Measurements from ENCODE around the gene KCNN3.

DNA sequence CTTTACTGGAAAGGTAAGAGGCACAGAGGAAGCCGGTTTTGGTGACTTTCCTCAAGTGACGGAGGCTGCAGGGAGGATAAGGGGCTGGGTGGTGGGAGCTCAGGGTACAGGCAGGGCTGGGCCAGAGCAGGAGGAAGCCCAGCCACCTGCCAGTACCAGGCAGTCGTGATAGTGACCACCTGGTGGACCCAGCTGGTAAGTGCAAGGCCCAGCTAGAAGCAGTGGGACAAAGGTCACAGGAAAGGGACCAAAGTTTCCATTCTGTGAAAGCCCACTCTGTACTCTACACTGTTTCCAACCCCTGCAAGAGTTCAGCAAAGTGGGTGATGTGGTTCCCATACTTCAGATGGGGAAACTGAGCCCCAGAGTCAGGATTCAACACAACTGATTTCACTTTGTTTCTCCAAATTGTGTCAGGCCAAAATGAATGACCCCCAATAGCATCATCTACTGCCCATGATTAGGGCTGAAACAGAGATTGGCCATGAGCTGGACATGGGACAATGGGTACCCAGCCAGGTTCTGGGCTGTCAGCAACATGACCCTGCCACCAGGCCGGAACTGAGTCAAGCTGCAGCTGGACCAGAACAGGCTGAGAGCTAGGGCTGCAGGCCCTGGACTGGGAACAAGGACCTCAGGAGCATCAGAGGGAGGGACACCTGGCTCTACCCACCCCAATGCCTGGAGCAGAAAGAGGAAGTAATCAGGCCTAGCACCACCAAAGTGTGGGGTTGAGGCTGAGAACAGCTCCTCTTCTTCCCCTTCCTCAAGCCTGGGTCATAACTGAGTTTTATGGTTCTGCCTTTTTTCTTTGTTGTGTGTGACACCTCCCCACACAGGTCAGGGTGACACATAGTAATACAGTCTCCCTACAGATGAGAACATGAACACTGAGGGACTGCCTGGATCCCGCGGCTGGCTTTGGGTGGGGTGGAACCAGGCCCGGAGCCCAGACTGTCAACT is 50.2 kb downstream of the KCNN3 start:
- TF ChIP-seq, protein P1, sequence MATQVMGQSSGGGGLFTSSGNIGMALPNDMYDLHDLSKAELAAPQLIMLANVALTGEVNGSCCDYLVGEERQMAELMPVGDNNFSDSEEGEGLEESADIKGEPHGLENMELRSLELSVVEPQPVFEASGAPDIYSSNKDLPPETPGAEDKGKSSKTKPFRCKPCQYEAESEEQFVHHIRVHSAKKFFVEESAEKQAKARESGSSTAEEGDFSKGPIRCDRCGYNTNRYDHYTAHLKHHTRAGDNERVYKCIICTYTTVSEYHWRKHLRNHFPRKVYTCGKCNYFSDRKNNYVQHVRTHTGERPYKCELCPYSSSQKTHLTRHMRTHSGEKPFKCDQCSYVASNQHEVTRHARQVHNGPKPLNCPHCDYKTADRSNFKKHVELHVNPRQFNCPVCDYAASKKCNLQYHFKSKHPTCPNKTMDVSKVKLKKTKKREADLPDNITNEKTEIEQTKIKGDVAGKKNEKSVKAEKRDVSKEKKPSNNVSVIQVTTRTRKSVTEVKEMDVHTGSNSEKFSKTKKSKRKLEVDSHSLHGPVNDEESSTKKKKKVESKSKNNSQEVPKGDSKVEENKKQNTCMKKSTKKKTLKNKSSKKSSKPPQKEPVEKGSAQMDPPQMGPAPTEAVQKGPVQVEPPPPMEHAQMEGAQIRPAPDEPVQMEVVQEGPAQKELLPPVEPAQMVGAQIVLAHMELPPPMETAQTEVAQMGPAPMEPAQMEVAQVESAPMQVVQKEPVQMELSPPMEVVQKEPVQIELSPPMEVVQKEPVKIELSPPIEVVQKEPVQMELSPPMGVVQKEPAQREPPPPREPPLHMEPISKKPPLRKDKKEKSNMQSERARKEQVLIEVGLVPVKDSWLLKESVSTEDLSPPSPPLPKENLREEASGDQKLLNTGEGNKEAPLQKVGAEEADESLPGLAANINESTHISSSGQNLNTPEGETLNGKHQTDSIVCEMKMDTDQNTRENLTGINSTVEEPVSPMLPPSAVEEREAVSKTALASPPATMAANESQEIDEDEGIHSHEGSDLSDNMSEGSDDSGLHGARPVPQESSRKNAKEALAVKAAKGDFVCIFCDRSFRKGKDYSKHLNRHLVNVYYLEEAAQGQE (IDR thresholded peaks at IDR 0.05; ENCODE audit: borderline replicate concordance), result no peak
- TF ChIP-seq, protein P2, sequence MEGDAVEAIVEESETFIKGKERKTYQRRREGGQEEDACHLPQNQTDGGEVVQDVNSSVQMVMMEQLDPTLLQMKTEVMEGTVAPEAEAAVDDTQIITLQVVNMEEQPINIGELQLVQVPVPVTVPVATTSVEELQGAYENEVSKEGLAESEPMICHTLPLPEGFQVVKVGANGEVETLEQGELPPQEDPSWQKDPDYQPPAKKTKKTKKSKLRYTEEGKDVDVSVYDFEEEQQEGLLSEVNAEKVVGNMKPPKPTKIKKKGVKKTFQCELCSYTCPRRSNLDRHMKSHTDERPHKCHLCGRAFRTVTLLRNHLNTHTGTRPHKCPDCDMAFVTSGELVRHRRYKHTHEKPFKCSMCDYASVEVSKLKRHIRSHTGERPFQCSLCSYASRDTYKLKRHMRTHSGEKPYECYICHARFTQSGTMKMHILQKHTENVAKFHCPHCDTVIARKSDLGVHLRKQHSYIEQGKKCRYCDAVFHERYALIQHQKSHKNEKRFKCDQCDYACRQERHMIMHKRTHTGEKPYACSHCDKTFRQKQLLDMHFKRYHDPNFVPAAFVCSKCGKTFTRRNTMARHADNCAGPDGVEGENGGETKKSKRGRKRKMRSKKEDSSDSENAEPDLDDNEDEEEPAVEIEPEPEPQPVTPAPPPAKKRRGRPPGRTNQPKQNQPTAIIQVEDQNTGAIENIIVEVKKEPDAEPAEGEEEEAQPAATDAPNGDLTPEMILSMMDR (IDR thresholded peaks at IDR 0.05; ENCODE audit: poor library complexity, severe bottlenecking), result no peak
- TF ChIP-seq EZH2 (IDR thresholded peaks at IDR 0.05; ENCODE audit: borderline replicate concordance, insufficient read depth, low read length, poor library complexity, severe bottlenecking), result no peak
- no peak for TF ChIP-seq TAF1 (IDR thresholded peaks at IDR 0.05; ENCODE audit: low read depth)
- no peak for TF ChIP-seq SMC3 (conservative IDR thresholded peaks at IDR 0.05; ENCODE audit: poor library complexity)
- no peak for TF ChIP-seq POLR2AphosphoS5 (IDR thresholded peaks at IDR 0.05)
- no peak for TF ChIP-seq RAD21 (conservative IDR thresholded peaks at IDR 0.05)
- no peak for TF ChIP-seq MXI1 (conservative IDR thresholded peaks at IDR 0.05; ENCODE audit: poor library complexity, severe bottlenecking)
- TF ChIP-seq EP300 (conservative IDR thresholded peaks at IDR 0.05; ENCODE audit: poor library complexity, severe bottlenecking), result no peak
